H9 (cell line): ENCODE results near the gene VPS35L. TPM values are rescaled to one million over a fixed set of nuclear protein-coding genes. Genes with fewer than 3 reads are reported as not detected.

ENCODE experiments used
- DNase-seq: peaks from one replicate; pipeline ENCODE4 v3.0.0-alpha.2; 2017
- H2AFZ ChIP-seq: one replicate; pipeline ENCODE4 v1.6.1; 2013; ENCODE audit warnings: mild to moderate bottlenecking, low read length, control low read depth, moderate library complexity
- H2AK5ac ChIP-seq: 2 replicates; pipeline ENCODE4 v1.6.1; 2013; ENCODE audit warnings: low read length, control low read depth, mixed read lengths; ENCODE audit not compliant: insufficient read length
- H2BK120ac ChIP-seq: one replicate; pipeline ENCODE4 v1.6.1; 2013; ENCODE audit warnings: low read depth, mild to moderate bottlenecking, low read length, control low read depth, inconsistent platforms; ENCODE audit not compliant: poor library complexity, severe bottlenecking
- H2BK12ac ChIP-seq: 2 replicates; pipeline ENCODE4 v1.6.1; 2013; ENCODE audit warnings: low read length, control low read depth, mixed read lengths, low read depth; ENCODE audit not compliant: insufficient read length
- H2BK15ac ChIP-seq: 2 replicates; pipeline ENCODE4 v1.6.1; 2013; ENCODE audit warnings: low read depth, low read length, control low read depth
- H2BK20ac ChIP-seq: one replicate; pipeline ENCODE4 v1.6.1; 2013; ENCODE audit warnings: low read depth, mild to moderate bottlenecking, low read length, control low read depth, inconsistent platforms; ENCODE audit not compliant: poor library complexity, severe bottlenecking
- H2BK5ac ChIP-seq: 2 replicates; pipeline ENCODE4 v1.6.1; 2013; ENCODE audit warnings: low read length, control low read depth, mixed read lengths; ENCODE audit not compliant: insufficient read length
- H3K14ac ChIP-seq: 2 replicates; pipeline ENCODE4 v1.6.1; 2013; ENCODE audit warnings: low read length, control low read depth; ENCODE audit not compliant: insufficient read depth
- H3K18ac ChIP-seq: 2 replicates; pipeline ENCODE4 v1.6.1; 2013; ENCODE audit warnings: low read depth, mild to moderate bottlenecking, mixed read lengths, low read length, control low read depth; ENCODE audit not compliant: insufficient read length
- H3K23ac ChIP-seq: 2 replicates; pipeline ENCODE4 v1.6.1; 2013; ENCODE audit warnings: low read length, control low read depth, mixed read lengths, low read depth; ENCODE audit not compliant: insufficient read length
- H3K23me2 ChIP-seq: 2 replicates; pipeline ENCODE4 v1.6.1; 2013; ENCODE audit warnings: low read depth, mild to moderate bottlenecking, mixed read lengths, low read length, control low read depth; ENCODE audit not compliant: insufficient read length, poor library complexity, severe bottlenecking
- H3K27ac ChIP-seq: 2 replicates; pipeline ENCODE4 v1.5.1; 2013; ENCODE audit warnings: low read length, control low read depth, mixed read lengths, low read depth; ENCODE audit not compliant: insufficient read length
- H3K27me3 ChIP-seq: 2 replicates; pipeline ENCODE4 v1.6.1; 2013; ENCODE audit warnings: low read length, control low read depth, inconsistent platforms; ENCODE audit not compliant: insufficient read depth
- H3K4ac ChIP-seq: 2 replicates; pipeline ENCODE4 v1.6.1; 2013; ENCODE audit warnings: low read depth, mild to moderate bottlenecking, control low read depth, inconsistent platforms, low read length, moderate library complexity
- H3K4me1 ChIP-seq: 2 replicates; pipeline ENCODE4 v1.6.1; 2013; ENCODE audit warnings: low read length, control low read depth, inconsistent platforms; ENCODE audit not compliant: insufficient read depth
- H3K4me2 ChIP-seq: 2 replicates; pipeline ENCODE4 v1.6.1; 2013; ENCODE audit warnings: low read length, control low read depth, mixed read lengths; ENCODE audit not compliant: insufficient read length, insufficient read depth
- H3K56ac ChIP-seq: 2 replicates; pipeline ENCODE4 v1.6.1; 2013; ENCODE audit warnings: low read depth, mild to moderate bottlenecking, mixed read lengths, low read length, control low read depth; ENCODE audit not compliant: insufficient read length
- H3K79me1 ChIP-seq: 2 replicates; pipeline ENCODE4 v1.6.1; 2013; ENCODE audit warnings: low read depth, mild to moderate bottlenecking, moderate library complexity, low read length, control low read depth, inconsistent platforms; ENCODE audit not compliant: insufficient read depth, poor library complexity, severe bottlenecking
- H3K79me2 ChIP-seq: 2 replicates; pipeline ENCODE4 v1.6.1; 2013; ENCODE audit warnings: low read length, control low read depth, inconsistent platforms; ENCODE audit not compliant: insufficient read depth
- H3K9ac ChIP-seq: 2 replicates; pipeline ENCODE4 v1.6.1; 2013; ENCODE audit warnings: low read length, control low read depth, mixed read lengths; ENCODE audit not compliant: insufficient read length; ENCODE audit errors: extremely low read depth
- H3K9me3 ChIP-seq: one replicate; pipeline ENCODE4 v1.6.1; 2013; ENCODE audit warnings: low read depth, low read length, inconsistent platforms; ENCODE audit not compliant: control insufficient read depth
- H3T11ph ChIP-seq: one replicate; pipeline ENCODE4 v1.6.1; 2013; ENCODE audit warnings: mild to moderate bottlenecking, low read length, control low read depth, inconsistent platforms
- H4K20me1 ChIP-seq: one replicate; pipeline ENCODE4 v1.6.1; 2013; ENCODE audit not compliant: control insufficient read depth, insufficient read length, insufficient read depth
- H4K5ac ChIP-seq: 2 replicates; pipeline ENCODE4 v1.6.1; 2013; ENCODE audit warnings: low read depth, mild to moderate bottlenecking, mixed read lengths, low read length, control low read depth; ENCODE audit not compliant: insufficient read length
- H4K8ac ChIP-seq: replicated peaks from 2 replicates; pipeline ENCODE4 v1.6.1; 2013; ENCODE audit warnings: low read length, control low read depth, mixed read lengths, low read depth; ENCODE audit not compliant: insufficient read length
- H4K91ac ChIP-seq: 2 replicates; pipeline ENCODE4 v1.6.1; 2013; ENCODE audit warnings: low read depth, mild to moderate bottlenecking, moderate library complexity, mixed read lengths, low read length, control low read depth; ENCODE audit not compliant: insufficient read length
- H3K27ac Mint-ChIP-seq, 3 experiments: 2 replicates in 2 of 3; 3 replicates in 1 of 3; pipeline ENCODE4 v1.8.0; 2020 to 2021; ENCODE audit warnings: mixed read lengths in 3 of 3, mild to moderate bottlenecking in 1 of 3, moderate library complexity in 1 of 3
- H3K27me3 Mint-ChIP-seq: 2 replicates; pipeline ENCODE4 v1.8.0; 2021; ENCODE audit warnings: low read depth, mild to moderate bottlenecking, moderate library complexity, mixed read lengths
- H3K36me3 Mint-ChIP-seq, 3 experiments: 2 replicates in 2 of 3; 3 replicates in 1 of 3; pipeline ENCODE4 v1.8.0; 2020 to 2021; ENCODE audit warnings: low read depth in 3 of 3, mixed read lengths in 3 of 3; ENCODE audit not compliant: insufficient read depth in 1 of 3
- H3K4me1 Mint-ChIP-seq, 2 experiments: 2 replicates each; pipeline ENCODE4 v1.8.0; 2020; ENCODE audit warnings: mixed read lengths in 2 of 2
- H3K4me3 Mint-ChIP-seq, 2 experiments: 2 replicates in 1 of 2; 3 replicates in 1 of 2; pipeline ENCODE4 v1.8.0; 2020 to 2021; ENCODE audit warnings: mild to moderate bottlenecking in 2 of 2, mixed read lengths in 2 of 2, moderate library complexity in 1 of 2
- H3K9me3 Mint-ChIP-seq, 2 experiments: 2 replicates in 1 of 2; 3 replicates in 1 of 2; pipeline ENCODE4 v1.8.0; 2020; ENCODE audit warnings: mild to moderate bottlenecking in 2 of 2, mixed read lengths in 2 of 2, moderate library complexity in 1 of 2
- WGBS: extraction: QIAGEN DNeasy Blood & Tissue Kit; methylation state at CpG from one replicate; pipeline ENCODE4 v1.1.7; 2013; ENCODE audit warnings: missing lambda C conversion rate, low lambda C conversion rate, mixed read lengths; ENCODE audit not compliant: insufficient read length; ENCODE audit errors: extremely low coverage; 5-methylcytosine and 5-hydroxymethylcytosine counted together
- total RNA-seq: library from RNA; stranded (reverse); gene quantifications from 2 replicates; pipeline ENCODE4 v1.2.1, GENCODE V29; 2021
- TF ChIP-seq, protein P1 (sequence below): fragments of 200-600 bp; sonication (generic); conservative IDR thresholded peaks from 3 replicates; pipeline ENCODE4 v1.8.0; 2021; ENCODE audit warnings: antibody characterized with exemption, mild to moderate bottlenecking

VPS35L gene
- total RNA-seq, 1 experiment from 2014 or later = 58.4 TPM

DNA sequence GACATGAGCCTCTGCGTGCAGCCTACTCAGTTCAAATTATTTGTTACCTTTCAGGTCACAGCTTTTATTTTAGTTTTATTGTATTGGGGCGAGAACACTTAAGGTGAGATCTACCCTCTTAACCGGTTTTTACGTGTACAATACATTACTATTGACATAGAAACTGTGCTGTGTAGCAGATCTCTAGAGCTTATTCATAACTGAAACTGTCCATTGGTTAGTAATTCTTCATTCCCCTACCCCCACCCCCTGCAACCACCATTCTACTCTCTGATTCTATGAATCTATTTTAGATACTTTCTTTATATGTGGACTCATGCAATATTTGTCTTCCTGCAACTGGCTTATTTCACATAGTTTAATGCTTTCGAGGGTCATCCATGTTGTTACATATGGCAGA lies 119.0 kb downstream of the VPS35L start:
- Histone ChIP-seq H4K5ac (no peak overlapping the region), H2BK120ac (no peak overlapping the region), H3K56ac (no peak overlapping the region), H4K8ac (no peak overlapping the region), H3K14ac (no peak overlapping the region), H3K27ac (no peak overlapping the region), H3K23ac (no peak overlapping the region), H2BK15ac (no peak overlapping the region), H4K20me1 (no peaks in the 10 kb centered on the region), H3K9me3 (no peaks in the 10 kb centered on the region), H3K79me1 (no peaks in the 10 kb centered on the region), H3K79me2 (no peaks in the 10 kb centered on the region), H3K27me3 (no peaks in the 10 kb centered on the region), H3K18ac (no peak overlapping the region), H3K4me2 (no peak overlapping the region), H3T11ph (no peak overlapping the region), H2AFZ (no peak overlapping the region), H2BK12ac (no peak overlapping the region), H2BK20ac (no peak overlapping the region), H3K23me2 (no peaks in the 10 kb centered on the region), H3K4ac (no peak overlapping the region), H2AK5ac (no peak overlapping the region), H3K9ac (no peak overlapping the region), H4K91ac (no peak overlapping the region), H3K4me1 (no peaks in the 10 kb centered on the region), H2BK5ac (no peak overlapping the region)
- Mint-ChIP-seq H3K4me3 (no peak overlapping the region), H3K36me3 (peaks cover 0 to 23% (median 21%) of the 10 kb centered on the region in 3 experiments; a peak in 5 of 7 replicates), H3K27ac (no peak overlapping the region), H3K4me1 (no peaks in the 10 kb centered on the region), H3K9me3 (no peaks in the 10 kb centered on the region), H3K27me3 (no peaks in the 10 kb centered on the region)
- WGBS = no CpG with 5 or more reads among the region's 5 CpGs
- DNase-seq = no peak
- TF ChIP-seq, protein P1, sequence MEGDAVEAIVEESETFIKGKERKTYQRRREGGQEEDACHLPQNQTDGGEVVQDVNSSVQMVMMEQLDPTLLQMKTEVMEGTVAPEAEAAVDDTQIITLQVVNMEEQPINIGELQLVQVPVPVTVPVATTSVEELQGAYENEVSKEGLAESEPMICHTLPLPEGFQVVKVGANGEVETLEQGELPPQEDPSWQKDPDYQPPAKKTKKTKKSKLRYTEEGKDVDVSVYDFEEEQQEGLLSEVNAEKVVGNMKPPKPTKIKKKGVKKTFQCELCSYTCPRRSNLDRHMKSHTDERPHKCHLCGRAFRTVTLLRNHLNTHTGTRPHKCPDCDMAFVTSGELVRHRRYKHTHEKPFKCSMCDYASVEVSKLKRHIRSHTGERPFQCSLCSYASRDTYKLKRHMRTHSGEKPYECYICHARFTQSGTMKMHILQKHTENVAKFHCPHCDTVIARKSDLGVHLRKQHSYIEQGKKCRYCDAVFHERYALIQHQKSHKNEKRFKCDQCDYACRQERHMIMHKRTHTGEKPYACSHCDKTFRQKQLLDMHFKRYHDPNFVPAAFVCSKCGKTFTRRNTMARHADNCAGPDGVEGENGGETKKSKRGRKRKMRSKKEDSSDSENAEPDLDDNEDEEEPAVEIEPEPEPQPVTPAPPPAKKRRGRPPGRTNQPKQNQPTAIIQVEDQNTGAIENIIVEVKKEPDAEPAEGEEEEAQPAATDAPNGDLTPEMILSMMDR = no peak
